Activated CD4-positive, alpha-beta T cell treated with anti-CD3 and anti-CD28 coated beads, Interleukin-10, Interleukin-2, amounts not matched to agents 100 ng/mL and 50 ng/mL, durations not matched to agents 16 hours and 8 hours (primary cell): Measurements from ENCODE around the gene GOLGA6L6.
"Not testable (repeated sequence)": the region's sequence is repeated elsewhere in the genome, so short reads cannot be mapped to it uniquely, and the experiment has no call there.

Source experiments
- DNase-seq: peaks from one replicate; pipeline ENCODE4 v3.0.0-alpha.2; 2020

The GOLGA6L6 gene

GRCh38 chr15:20541700-20542099, at the start of gene GOLGA6L6:
TSS of gene GOLGA6L6 (minus strand) at chr15:20541800. CDS start at chr15:20541709, 91 bp downstream.
- not testable (repeated sequence) for DNase-seq

- not testable (repeated sequence) for DNase-seq
Measured at GRCh38 chr15:20590069-20590468, 48.5 kb upstream of the GOLGA6L6 start.

- not testable (repeated sequence) for DNase-seq
Measured at GRCh38 chr15:20586821-20587220, 45.2 kb upstream of the GOLGA6L6 start.

- not testable (repeated sequence) for DNase-seq
Measured at GRCh38 chr15:20582726-20583115, 41.1 kb upstream of the GOLGA6L6 start.

GRCh38 chr15:20582109-20582725, 40.6 kb upstream of the GOLGA6L6 start:
- not testable (repeated sequence) for DNase-seq

- not testable (repeated sequence) for DNase-seq
Measured at GRCh38 chr15:20581261-20582108, 39.9 kb upstream of the GOLGA6L6 start.

- DNase-seq: not testable (repeated sequence)
Measured at GRCh38 chr15:20579662-20580061, 38.1 kb upstream of the GOLGA6L6 start.

- DNase-seq: not testable (repeated sequence)
Measured at GRCh38 chr15:20551289-20551688, 9.7 kb upstream of the GOLGA6L6 start.

- peak; percentile 23 for DNase-seq
Measured at GRCh38 chr15:20505926-20506658, 35.5 kb downstream of the GOLGA6L6 start.

GRCh38 chr15:20502839-20503238, 38.8 kb downstream of the GOLGA6L6 start:
- not testable (repeated sequence) for DNase-seq

GRCh38 chr15:20501512-20502222, 39.9 kb downstream of the GOLGA6L6 start:
- DNase-seq: not testable (repeated sequence)

- DNase-seq: not testable (repeated sequence)
Measured at GRCh38 chr15:20497781-20498180, 43.8 kb downstream of the GOLGA6L6 start.

GRCh38 chr15:20493035-20493434, 48.6 kb downstream of the GOLGA6L6 start:
- DNase-seq: not testable (repeated sequence)

- DNase-seq: not testable (repeated sequence)
Measured at GRCh38 chr15:20492598-20492997, 49.0 kb downstream of the GOLGA6L6 start.

- not testable (repeated sequence) for DNase-seq
Measured at GRCh38 chr15:20489320-20489719, 52.3 kb downstream of the GOLGA6L6 start.
